Activated B cell treated with CpG ODN at 0.5 μM for 24 hours (primary cell): Measurements from ENCODE around the gene CNTN4. TPM values are rescaled to one million over a fixed set of nuclear protein-coding genes. Genes with fewer than 3 reads are reported as not detected.

ENCODE experiments used
- ATAC-seq: fragments of 200-7000 bp; cut with Tn5 transposase; one replicate; pipeline ENCODE4 v1.10.0; 2021; ENCODE audit warnings: low read depth, mild to moderate bottlenecking, moderate library complexity
- CTCF ChIA-PET: fragments of 350-600 bp; sonication (Branson Sonifier 250); formaldehyde crosslinking; loops from one replicate; lab custom pipeline; 2021; ENCODE audit warnings: antibody characterized with exemption; lab: Charles Lee
- POLR2A ChIA-PET: fragments of 350-600 bp; sonication (Branson Sonifier 250); formaldehyde crosslinking; loops from one replicate; lab custom pipeline; 2021; ENCODE audit warnings: antibody characterized with exemption; lab: Charles Lee
- DNase-seq: peaks from one replicate; pipeline ENCODE4 v3.0.0; 2022
- H3K27ac Mint-ChIP-seq: one replicate; pipeline ENCODE4 v1.8.0; 2020; ENCODE audit warnings: mixed read lengths
- H3K27me3 Mint-ChIP-seq: one replicate; pipeline ENCODE4 v1.8.0; 2021; ENCODE audit warnings: mixed read lengths
- H3K36me3 Mint-ChIP-seq: one replicate; pipeline ENCODE4 v1.8.0; 2021; ENCODE audit warnings: low read depth, mixed read lengths
- H3K4me1 Mint-ChIP-seq: one replicate; pipeline ENCODE4 v1.8.0; 2021; ENCODE audit warnings: mixed read lengths
- H3K4me3 Mint-ChIP-seq: one replicate; pipeline ENCODE4 v1.8.0; 2020; ENCODE audit warnings: mild to moderate bottlenecking, mixed read lengths
- H3K9me3 Mint-ChIP-seq: one replicate; pipeline ENCODE4 v1.8.0; 2020; ENCODE audit warnings: mixed read lengths
- intact Hi-C: fragments of 100-400 bp; cut with micrococcal nuclease; formaldehyde crosslinking; loops from one replicate; pipeline ENCODE4 v1.15.1; 2024
- total RNA-seq: library from RNA; stranded (reverse); gene quantifications from 2 replicates; pipeline ENCODE4 v1.2.3, GENCODE V29; 2022
- TF ChIP-seq, protein P1 (sequence below): fragments of 200-600 bp; IDR thresholded peaks from one replicate; pipeline ENCODE4 v1.8.0; 2022; ENCODE audit warnings: antibody characterized with exemption, mild to moderate bottlenecking

Gene CNTN4
- total RNA-seq, 1 donor from 2014 or later: not detected

DNA sequence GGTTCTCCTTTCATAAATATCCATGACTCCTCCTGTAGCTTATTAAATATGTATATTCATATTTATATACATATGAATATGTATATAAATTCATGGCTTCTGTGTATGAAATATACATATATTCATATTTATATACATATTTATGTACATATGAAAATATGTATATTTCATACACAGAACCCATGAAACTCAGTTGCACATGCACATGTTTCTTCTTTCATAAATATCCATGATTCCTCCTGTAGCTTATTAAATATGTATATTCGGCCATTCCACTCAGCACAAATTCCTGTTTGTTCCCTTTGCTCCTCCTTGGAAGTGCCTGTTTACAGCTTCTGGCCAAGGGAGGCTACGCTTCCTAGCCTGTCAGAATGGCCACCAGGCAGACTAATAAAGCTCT lies 789.9 kb downstream of the CNTN4 start:
- ChIA-PET POLR2A (no interaction called here), CTCF (no interaction called here)
- intact Hi-C loops: no loop called here
- Mint-ChIP-seq H3K4me3 (no peak overlapping the region), H3K27me3 (no peaks in the 10 kb centered on the region), H3K9me3 (no peaks in the 10 kb centered on the region), H3K36me3 (no peaks in the 10 kb centered on the region), H3K27ac (no peak overlapping the region), H3K4me1 (no peaks in the 10 kb centered on the region)
- ATAC-seq (no peak), DNase-seq (no peak)
- TF ChIP-seq, protein P1, sequence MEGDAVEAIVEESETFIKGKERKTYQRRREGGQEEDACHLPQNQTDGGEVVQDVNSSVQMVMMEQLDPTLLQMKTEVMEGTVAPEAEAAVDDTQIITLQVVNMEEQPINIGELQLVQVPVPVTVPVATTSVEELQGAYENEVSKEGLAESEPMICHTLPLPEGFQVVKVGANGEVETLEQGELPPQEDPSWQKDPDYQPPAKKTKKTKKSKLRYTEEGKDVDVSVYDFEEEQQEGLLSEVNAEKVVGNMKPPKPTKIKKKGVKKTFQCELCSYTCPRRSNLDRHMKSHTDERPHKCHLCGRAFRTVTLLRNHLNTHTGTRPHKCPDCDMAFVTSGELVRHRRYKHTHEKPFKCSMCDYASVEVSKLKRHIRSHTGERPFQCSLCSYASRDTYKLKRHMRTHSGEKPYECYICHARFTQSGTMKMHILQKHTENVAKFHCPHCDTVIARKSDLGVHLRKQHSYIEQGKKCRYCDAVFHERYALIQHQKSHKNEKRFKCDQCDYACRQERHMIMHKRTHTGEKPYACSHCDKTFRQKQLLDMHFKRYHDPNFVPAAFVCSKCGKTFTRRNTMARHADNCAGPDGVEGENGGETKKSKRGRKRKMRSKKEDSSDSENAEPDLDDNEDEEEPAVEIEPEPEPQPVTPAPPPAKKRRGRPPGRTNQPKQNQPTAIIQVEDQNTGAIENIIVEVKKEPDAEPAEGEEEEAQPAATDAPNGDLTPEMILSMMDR: no peak

DNA sequence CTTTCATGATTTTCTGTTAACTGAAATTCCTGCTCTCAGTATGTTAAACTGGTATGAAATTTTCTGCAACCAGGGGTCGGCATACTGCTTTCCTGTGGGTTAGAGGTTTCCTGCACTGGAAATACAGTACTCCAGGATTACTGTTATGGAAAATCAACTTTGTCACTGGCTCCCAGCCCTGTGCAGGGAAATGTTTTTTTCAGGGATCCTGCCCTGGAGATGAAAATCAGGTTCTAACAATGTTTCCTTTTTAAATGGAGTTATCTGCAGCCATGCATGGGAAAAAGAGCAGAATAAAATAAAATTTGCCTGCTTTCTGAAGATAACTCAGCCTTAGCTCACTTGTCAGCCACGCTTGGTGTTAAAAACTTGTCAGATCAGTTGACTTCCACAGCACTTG lies 791.1 kb downstream of the CNTN4 start:
- intact Hi-C loops: no loop called here
- Mint-ChIP-seq H3K27me3 (no peaks in the 10 kb centered on the region), H3K9me3 (no peaks in the 10 kb centered on the region), H3K4me1 (no peaks in the 10 kb centered on the region), H3K36me3 (no peaks in the 10 kb centered on the region), H3K27ac (no peak overlapping the region), H3K4me3 (no peak overlapping the region)
- DNase-seq: no peak
- ChIA-PET POLR2A (no interaction called here), CTCF (no interaction called here)
- TF ChIP-seq, protein P1: no peak
- ATAC-seq: no peak

DNA sequence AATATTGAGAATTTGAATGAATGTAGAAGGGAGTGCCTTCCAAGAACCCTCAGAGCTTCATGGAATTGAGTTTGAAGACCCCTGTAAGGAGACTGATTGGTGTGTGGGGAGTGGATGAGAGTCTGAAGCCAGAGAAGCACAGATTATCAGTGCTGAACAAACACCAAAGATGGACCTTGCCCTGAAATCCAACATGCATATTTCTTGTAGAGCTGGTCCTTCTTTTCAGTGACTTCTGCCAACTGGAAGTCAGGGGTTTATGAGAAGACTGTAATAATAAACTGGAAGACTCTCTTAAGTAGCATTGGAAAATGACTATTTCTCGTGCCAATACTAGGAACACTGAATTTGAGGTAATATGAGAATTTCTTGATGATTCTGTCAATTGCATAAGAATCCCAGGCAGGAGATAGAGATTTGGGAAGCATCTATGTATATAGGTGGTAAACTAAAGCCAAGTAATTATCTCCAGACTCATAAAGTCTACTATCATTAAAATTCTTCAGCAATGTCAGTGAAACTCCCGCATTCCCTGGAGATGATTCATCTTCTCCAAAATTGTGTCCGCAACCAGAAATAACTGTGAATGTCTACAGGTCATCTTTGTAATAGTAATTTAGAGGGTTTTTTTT lies 797.8 kb downstream of the CNTN4 start:
- ATAC-seq (no peak), DNase-seq (no peak)
- H3K9me3 Mint-ChIP-seq: peaks cover 2% of the 10 kb centered on the region
- POLR2A ChIA-PET: no interaction called here
- no peaks in the 10 kb centered on the region for H3K27me3 Mint-ChIP-seq
- TF ChIP-seq, protein P1: no peak
- no peaks in the 10 kb centered on the region for H3K4me1 Mint-ChIP-seq
- H3K27ac Mint-ChIP-seq: no peak overlapping the region
- CTCF ChIA-PET: no interaction called here
- H3K4me3 Mint-ChIP-seq: no peak overlapping the region
- H3K36me3 Mint-ChIP-seq: no peaks in the 10 kb centered on the region
- intact Hi-C loops: no loop called here

DNA sequence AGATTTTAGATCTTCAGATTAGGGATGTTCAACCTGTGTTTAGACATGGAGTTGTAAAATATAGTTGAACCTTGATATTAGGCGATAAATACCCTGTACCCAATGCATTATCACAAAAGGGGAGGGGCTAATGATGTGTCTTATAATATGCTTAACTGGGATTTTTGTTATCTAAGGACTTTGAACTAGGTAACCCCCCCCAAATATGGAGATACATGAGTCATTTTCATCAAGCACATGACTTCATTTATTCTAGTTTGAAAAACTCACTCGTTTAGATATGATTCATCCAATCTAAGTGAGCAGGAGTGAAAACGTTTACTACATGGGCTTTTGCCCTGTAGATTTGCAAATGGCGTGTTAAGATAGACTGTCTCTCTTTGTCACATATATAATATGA lies 799.2 kb downstream of the CNTN4 start:
- no peaks in the 10 kb centered on the region for H3K36me3 Mint-ChIP-seq
- ATAC-seq (no peak), DNase-seq (no peak)
- H3K27me3 Mint-ChIP-seq: no peaks in the 10 kb centered on the region
- ChIA-PET POLR2A (no interaction called here), CTCF (no interaction called here)
- H3K4me3 Mint-ChIP-seq: no peak overlapping the region
- H3K9me3 Mint-ChIP-seq: peaks cover 2% of the 10 kb centered on the region
- no peak overlapping the region for H3K27ac Mint-ChIP-seq
- intact Hi-C loops: no loop called here
- H3K4me1 Mint-ChIP-seq: no peaks in the 10 kb centered on the region
- TF ChIP-seq, protein P1: no peak

DNA sequence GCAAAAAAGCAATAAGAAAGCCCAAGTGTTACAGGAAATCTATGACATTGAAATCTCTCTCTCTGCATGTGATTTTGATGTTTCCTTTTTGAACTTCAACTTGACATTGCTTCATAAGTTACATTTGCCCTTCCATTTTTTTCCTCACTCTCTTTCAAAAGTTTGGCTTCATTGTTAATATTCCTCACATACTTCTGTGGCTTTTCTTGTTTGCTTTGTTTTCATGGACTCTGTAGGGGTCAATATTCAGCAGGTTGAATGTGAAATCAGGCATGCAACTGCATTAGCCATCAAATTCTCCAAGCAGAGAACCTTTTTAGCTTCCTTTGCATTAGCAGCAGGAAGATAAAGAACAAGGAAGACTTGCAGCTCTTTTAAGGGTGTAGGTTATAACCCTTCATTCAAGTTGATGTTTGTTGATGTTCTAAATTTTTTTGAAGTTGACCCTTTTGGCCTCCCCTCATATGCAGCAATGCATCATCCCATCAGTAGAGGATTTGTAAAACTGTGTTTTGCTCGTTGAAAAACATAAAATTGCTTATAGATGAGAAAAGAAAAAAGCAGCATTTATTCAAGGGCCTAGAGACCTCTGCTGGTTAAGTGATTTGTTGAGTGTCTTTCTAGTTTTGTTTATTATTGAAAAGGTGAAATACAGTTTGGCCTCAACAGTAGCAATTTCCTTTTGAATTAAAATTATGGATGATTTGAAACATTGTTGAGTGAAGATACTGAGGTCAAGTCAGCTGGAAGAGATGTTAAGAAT lies 800.1 kb downstream of the CNTN4 start:
- H3K4me1 Mint-ChIP-seq: no peaks in the 10 kb centered on the region
- H3K4me3 Mint-ChIP-seq: no peak overlapping the region
- POLR2A ChIA-PET: no interaction called here
- TF ChIP-seq, protein P1: no peak
- DNase-seq (no peak), ATAC-seq (no peak)
- peaks cover 2% of the 10 kb centered on the region for H3K9me3 Mint-ChIP-seq
- H3K36me3 Mint-ChIP-seq: no peaks in the 10 kb centered on the region
- CTCF ChIA-PET: no interaction called here
- intact Hi-C loops: no loop called here
- no peak overlapping the region for H3K27ac Mint-ChIP-seq
- no peaks in the 10 kb centered on the region for H3K27me3 Mint-ChIP-seq
